ENCODE data around the gene CADPS. TPM values are rescaled to one million over a fixed set of nuclear protein-coding genes. Genes with fewer than 3 reads are reported as not detected.

The CADPS gene
- total and polyA plus RNA-seq, 8 donors: 0.50 to 2.9 (median 2.2) TPM

DNA sequence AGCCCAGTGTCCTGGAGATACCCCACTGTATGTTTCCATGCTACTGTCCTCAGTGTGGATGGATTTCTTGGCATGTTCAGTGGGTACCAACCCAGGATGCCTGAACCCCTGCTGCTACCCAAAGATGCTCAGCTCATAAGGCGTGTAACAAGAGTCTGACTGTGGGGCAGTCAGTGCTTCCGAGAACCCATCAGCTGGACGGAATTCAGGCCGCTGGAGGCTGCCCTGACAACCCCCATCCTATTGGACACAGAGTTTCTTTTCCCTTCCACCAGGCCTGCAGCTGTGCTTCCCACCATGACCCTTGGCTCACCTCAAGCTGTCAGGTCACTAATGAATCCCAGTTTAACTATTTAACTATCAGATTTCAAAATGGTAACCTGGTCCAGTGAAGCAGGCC lies 277.7 kb downstream of the CADPS start:
- TF ChIP-seq, protein P1, sequence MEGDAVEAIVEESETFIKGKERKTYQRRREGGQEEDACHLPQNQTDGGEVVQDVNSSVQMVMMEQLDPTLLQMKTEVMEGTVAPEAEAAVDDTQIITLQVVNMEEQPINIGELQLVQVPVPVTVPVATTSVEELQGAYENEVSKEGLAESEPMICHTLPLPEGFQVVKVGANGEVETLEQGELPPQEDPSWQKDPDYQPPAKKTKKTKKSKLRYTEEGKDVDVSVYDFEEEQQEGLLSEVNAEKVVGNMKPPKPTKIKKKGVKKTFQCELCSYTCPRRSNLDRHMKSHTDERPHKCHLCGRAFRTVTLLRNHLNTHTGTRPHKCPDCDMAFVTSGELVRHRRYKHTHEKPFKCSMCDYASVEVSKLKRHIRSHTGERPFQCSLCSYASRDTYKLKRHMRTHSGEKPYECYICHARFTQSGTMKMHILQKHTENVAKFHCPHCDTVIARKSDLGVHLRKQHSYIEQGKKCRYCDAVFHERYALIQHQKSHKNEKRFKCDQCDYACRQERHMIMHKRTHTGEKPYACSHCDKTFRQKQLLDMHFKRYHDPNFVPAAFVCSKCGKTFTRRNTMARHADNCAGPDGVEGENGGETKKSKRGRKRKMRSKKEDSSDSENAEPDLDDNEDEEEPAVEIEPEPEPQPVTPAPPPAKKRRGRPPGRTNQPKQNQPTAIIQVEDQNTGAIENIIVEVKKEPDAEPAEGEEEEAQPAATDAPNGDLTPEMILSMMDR (IDR thresholded peaks at IDR 0.05): no peak
- no peak for DNase-seq
- intact Hi-C loops (cut with DNase I): no loop called here

DNA sequence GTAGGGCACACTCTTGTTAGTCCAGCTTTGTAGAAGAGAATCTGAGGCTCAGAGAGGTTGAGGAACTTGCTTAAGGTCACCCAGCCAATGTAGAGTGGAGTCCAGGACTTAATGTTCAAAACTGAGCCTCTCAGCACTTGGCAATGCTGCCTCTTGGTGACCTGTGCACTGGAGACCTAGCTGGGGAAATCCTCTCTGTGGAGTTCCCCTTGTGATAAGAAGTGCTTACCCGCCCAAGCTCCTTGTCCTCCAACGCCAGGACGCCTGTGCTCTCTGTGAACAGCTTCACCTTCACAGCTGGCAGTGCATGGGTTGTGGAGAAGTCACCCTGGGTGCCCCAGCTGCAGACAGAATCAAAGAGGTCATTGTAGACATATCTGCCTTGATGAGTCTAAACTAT lies 282.8 kb downstream of the CADPS start:
- no peak overlapping the region for H3K4me3 ChIP-seq
- no peaks in the 10 kb centered on the region for H3K9me3 ChIP-seq
- TF ChIP-seq, protein P1 (IDR thresholded peaks at IDR 0.05): no peak
- H3K4me1 ChIP-seq: peaks cover 0 to 3% of the 10 kb centered on the region in 2 donors
- no peaks in the 10 kb centered on the region for H3K36me3 ChIP-seq
- H3K27me3 ChIP-seq: no peaks in the 10 kb centered on the region
- peak; percentile 77 for ATAC-seq
- intact Hi-C loops (cut with DNase I): no loop called here
- no peak overlapping the region for H3K27ac ChIP-seq
- DNase-seq: peak in 2 of 4 donors; percentile 35 to 46

More for the DNA sequence above, 277.7 kb downstream of the CADPS start:
- Histone ChIP-seq H3K27ac (no peak overlapping the region), H3K4me3 (no peak overlapping the region), H3K9me3 (no peaks in the 10 kb centered on the region), H3K27me3 (no peaks in the 10 kb centered on the region), H3K36me3 (no peaks in the 10 kb centered on the region), H3K4me1 (peaks cover 0 to 7% of the 10 kb centered on the region in 2 donors)
- no peak for ATAC-seq

DNA sequence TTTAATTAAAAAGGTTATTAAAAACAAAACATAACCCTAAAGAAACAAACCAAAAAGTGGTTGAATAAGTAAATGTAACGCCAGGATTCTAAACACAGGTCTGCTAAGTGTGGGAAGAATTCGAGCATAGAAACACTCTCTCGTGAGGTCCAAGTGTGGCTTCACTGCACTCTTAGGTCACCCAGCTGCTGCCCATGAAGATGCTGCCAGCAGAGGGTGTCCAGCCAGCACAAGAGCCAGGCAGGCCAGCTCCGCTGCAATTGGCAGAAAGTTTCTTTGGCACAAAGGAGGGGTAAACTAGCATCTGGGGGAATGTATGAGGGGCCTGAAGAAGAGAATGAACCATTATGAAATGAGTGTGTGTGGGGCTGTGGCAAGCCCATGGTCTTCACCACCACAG lies 286.1 kb downstream of the CADPS start:
- peaks cover 0 to 3% of the 10 kb centered on the region in 2 donors for H3K4me1 ChIP-seq
- no peak overlapping the region for H3K4me3 ChIP-seq
- no peaks in the 10 kb centered on the region for H3K27me3 ChIP-seq
- no peak overlapping the region for H3K27ac ChIP-seq
- no peaks in the 10 kb centered on the region for H3K9me3 ChIP-seq
- DNase-seq (no peak), ATAC-seq (no peak)
- intact Hi-C loops (cut with DNase I): no loop called here
- no peaks in the 10 kb centered on the region for H3K36me3 ChIP-seq
- TF ChIP-seq, protein P1 (IDR thresholded peaks at IDR 0.05): no peak

DNA sequence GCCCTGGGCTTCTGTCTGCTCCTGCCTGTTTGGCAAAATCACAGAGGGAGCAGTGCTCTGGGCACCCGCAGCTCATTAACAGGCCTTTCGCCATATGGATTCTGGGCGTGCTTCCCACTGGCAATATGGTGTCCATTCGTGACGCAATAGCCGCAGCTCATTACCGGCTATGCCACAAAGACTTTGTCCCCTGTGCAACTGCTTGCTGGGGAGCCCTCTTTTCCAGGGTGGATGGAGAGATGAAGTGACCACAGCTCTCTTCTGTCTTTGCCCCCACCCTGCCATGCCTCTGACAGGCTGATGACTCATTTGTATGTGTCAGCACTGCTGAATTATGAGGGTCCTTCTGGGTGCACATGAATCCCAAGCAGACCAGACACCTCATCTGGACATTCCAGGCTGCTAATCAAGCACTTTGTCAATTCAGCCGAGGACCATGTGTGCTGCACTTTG lies 287.6 kb downstream of the CADPS start:
- Histone ChIP-seq H3K4me3 (no peak overlapping the region), H3K27ac (no peak overlapping the region), H3K27me3 (no peaks in the 10 kb centered on the region), H3K9me3 (no peaks in the 10 kb centered on the region), H3K4me1 (peaks cover 0 to 3% of the 10 kb centered on the region in 2 donors), H3K36me3 (no peaks in the 10 kb centered on the region)
- intact Hi-C loops (cut with DNase I): no loop called here
- DNase-seq (peak in 2 of 4 donors; percentile 83), ATAC-seq (peak; percentile 8)
- TF ChIP-seq, protein P1 (IDR thresholded peaks at IDR 0.05): no peak

DNA sequence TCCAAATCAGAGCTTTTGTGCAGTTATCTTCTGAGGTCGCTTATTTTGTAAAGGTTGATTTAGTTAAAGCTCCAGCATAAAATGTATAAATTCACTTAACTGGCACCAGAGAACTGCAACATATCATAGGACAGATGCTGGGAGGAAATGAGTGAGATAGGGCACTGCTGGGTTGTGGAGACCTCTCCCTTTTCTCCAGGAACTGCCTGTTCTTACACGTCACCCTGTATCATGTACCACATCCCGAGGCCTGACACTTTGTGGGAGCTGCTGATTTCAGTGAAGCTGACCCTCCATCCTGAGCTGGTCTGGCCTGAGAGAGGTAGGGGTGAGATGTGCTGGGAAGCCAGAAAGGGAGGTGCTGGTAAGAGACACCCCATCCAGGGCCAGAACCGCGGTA lies 288.0 kb downstream of the CADPS start:
- TF ChIP-seq, protein P1 (IDR thresholded peaks at IDR 0.05): no peak
- intact Hi-C loops (cut with DNase I): no loop called here
- DNase-seq (no peak), ATAC-seq (peak; percentile 19)
- no peaks in the 10 kb centered on the region for H3K27me3 ChIP-seq
- no peak overlapping the region for H3K27ac ChIP-seq
- no peaks in the 10 kb centered on the region for H3K36me3 ChIP-seq
- no peaks in the 10 kb centered on the region for H3K9me3 ChIP-seq
- H3K4me3 ChIP-seq: no peak overlapping the region
- no peaks in the 10 kb centered on the region for H3K4me1 ChIP-seq

Data from left lung (tissue), 10 donors.